RPMI7951 (cell line): ENCODE measurements around the gene FALEC. TPM values are rescaled to one million over a fixed set of nuclear protein-coding genes. Genes with fewer than 3 reads are reported as not detected.
"Not testable (repeated sequence)": the region's sequence is repeated elsewhere in the genome, so short reads cannot be mapped to it uniquely, and the experiment has no call there.

Experiments used
- DNase-seq: peaks from one replicate; pipeline ENCODE4 v3.0.0-alpha.2; 2012; ENCODE audit warnings: low read depth
- total RNA-seq: library from RNA; depleted of rRNA; stranded (reverse); fragments of >200 nt; shearing (Covaris generic); gene quantifications from 2 replicates; pipeline ENCODE4 v1.2.3, GENCODE V29; 2014; rRNA removed

FALEC gene
- total RNA-seq, 1 experiment from 2014 or later, result not detected

DNA sequence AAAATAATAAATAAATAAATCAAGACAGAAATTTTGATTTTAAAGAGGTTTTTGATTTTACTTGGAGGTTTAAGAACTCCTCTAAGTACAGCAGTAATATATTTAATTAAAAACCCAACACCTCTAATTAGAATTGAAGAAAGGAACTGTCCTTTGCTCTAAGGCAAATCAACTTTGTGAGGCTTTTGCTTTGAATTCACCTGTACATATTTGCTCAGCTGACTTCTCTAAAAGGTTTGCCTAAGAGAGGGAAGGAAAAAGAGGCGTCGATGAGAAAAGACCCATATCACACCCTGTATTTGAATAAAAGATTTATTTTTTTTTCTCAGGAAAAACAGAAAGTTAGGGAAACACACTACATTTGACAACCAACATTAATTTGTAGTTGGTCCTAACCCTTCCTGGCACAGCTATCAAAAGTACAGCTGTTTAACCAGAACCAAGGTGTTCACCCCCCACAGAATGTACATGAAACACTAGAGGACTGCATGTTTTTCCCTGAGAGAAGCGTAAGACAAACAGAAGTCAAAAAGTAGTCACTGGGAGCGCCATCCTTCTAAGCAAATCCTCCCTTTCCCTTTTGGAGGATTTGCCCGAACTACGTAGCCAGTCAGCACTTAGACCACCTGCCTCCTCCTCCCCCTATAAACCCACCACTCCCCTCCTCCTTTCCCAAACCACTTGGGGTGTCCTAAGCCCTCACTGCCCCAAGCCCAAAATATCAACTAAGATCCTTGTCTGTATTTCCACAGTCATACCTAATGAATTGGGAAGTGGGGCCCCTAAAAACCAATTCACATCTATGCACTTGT lies 58.9 kb downstream of the FALEC start:
- no peak for DNase-seq

DNA sequence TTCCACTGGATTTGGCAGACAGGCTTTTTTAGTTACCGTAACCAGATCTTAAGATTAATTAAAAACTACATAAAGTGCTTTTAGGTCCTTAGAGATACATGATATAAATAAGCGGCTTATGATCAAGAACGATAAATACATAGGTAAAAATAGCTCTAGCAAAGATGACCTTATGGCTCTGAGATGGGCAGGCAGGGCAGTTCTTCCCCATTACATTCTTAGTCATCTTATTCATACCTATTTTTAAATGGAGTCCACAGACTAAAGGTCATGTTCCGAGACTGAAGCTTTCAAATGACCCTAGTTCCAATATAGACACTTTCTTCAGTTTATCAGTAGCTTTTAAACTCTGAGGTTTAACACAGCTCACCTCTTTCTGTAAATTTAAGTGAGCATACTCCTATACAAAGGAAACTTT lies 59.5 kb downstream of the FALEC start:
- DNase-seq, result no peak

- DNase-seq, result no peak
These were observed 60.2 kb downstream of the FALEC start for GRCh38 chr1:150575518-150576366.

- no peak for DNase-seq
These were observed 60.8 kb downstream of the FALEC start for GRCh38 chr1:150576367-150576711.

DNA sequence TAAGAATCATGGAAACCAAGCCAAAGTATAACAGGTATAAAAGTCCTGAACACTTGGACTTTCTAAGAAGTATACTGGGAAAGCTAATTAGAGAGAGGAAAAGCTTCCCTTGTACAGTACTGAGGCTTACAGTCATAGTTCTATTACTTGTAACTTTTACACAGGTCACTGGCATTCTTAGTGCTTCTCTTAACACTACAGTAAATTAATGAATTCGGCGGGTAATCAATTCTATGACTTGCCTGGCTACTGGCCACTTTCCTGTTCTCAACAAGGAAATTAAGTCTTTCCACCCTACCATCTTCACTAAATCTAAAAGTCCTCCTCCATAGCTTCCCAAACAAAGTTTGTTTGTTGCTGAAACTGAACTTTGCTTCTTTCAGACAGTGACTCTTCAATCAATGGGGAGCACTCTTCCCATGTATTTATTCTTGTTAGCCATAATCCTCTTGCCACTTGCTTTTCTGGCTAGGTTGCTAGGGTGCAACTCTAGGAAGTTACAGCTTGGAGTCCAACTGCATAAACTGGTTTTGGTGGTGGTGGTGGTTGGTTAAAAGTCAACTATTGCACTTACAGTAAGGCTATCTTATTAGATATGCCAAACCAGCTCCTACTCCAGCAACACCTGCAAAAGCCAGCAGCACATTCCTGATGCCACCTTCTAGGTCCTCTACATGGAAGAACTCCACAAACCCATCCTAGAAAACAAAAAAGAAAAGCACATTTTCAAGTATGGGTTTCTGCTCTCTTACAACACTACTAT lies 61.4 kb downstream of the FALEC start:
- peak; percentile 22 for DNase-seq

- peak; percentile 37 for DNase-seq
These were observed 62.2 kb downstream of the FALEC start for GRCh38 chr1:150577557-150578271.

DNA sequence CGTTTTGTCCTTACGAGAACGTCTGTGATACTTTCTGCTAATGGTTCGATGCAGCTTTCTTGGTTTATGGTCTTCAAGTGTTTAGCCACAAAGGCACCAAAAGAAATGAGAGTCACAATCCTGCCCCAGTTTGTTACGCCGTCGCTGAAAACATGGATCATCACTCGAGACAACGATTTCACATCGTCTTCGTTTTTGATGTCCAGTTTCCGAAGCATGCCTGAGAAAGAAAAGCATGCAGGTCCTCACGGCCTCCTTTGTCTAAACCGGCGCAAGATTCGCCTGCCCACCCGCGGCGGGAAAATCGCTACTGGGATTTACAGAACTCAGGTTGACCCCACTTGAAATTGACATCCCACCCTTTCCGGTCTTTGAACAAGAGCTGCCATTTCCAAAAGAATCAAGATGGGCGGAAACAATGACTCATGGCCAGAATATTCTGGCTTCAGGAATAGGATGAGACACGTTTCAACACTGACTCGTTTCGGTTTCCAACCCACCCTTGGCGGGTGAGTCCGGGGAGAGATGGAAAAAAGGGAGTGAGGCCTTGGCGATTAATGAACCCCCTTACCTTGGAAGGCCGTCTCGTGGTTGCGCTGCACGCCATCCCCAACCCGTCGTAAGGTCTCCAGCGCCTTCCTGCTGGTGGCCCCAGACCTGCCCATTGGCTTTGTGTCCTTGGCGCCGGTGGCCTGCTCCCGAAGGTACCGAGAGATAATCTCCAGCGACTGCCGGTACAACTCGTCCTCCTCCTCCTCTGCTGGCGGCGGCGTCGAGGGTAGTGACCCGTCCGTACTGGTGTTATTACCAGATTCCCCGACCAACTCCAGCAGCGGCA lies 62.9 kb downstream of the FALEC start:
- DNase-seq, result peak; percentile 91

DNA sequence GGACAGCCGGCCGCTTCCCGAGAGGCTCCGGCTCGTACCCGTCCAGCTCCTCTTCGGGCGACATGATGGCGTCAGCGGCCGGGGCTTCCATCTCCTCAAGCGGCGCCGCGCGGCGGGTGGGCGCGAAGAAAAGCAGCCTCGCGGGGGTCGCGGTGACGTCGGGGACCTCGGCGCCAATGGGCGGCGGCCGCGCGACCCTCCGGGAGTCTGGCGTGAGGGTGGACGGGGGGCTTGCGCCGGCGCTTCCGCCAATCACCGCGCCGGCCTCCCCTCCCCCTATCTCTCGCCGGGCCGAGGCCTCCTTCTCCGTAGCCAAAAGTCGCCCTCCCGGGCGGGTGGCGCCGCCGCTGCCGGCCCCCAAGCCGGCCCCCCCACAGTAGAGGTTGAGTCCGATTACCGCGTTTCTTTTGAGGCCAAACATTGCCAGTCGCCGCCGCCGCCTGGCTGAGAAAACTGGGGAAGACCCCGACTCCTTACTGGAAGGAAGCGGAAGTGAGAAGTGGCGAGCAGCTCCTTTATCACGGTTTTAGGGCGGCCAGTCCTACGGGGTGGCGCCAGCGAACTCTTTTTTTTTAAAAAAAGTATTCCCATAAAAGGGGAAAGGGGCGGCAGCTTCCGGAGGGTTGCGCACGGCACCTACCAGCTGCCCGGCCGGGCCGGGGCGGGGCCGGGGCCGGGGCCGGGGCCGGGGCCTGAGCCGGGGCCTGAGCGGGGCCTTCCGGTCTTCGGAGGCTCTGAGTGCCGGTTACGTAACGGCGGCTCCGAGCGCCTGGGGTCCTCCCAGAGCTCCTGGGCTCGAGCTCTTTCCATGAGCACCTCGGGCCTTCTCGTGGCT lies 63.8 kb downstream of the FALEC start, which contains the start of gene MCL1:
MCL1 (minus strand) TSS at position 501 of the 835 bp plus-strand sequence; CDS start at position 421, 80 bp downstream.
- peak; percentile 97 for DNase-seq

- DNase-seq, result no peak
These were observed 64.5 kb downstream of the FALEC start for GRCh38 chr1:150579945-150580642.

GRCh38 chr1:150580966-150581365 lies 65.4 kb downstream of the FALEC start:
- not testable (repeated sequence) for DNase-seq

DNA sequence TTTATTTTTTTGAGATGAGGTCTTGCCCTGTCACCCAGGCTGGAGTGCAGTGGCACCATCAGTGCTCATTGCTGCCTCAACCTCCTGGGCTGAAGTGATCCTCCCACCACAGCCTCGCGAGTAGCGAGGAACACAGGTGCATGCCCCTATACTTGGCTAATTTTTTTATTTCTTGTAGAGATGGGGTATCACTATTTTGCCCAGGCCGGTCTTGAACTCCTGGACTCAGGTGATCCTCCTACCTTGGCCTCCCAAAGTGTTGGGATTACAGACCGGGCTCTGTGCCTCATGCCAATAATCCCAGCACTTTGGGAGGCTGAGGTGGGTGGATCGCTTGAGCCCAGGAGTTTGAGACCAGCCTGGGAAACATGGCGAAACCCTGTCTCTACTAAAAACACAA lies 65.9 kb downstream of the FALEC start:
- DNase-seq, result not testable (repeated sequence)

DNA sequence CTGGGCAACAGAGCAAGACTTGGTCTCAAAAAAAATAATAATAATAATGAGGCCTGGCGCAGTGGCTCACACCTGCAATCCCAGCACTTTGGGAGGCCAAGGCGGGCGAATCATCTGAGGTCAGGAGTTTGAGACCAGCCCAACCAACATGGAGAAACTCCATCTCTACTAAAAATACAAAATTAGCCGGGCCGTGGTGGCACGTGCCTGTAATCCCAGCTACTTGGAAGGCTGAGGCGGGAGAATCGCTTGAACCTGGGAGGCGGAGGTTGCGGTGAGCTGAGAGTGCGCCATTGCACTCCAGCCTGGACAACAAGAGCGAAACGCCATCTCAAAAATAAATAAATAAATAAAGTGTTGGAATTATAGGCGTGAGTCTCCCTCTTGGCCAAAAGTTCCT lies 66.4 kb downstream of the FALEC start:
- DNase-seq, result not testable (repeated sequence)

- DNase-seq, result no peak
These were observed 66.8 kb downstream of the FALEC start for GRCh38 chr1:150582371-150582770.

Other genes with a start within 250 kb of the FALEC start
- 92.8 and 107 TPM in 2 replicates for gene APH1A, start 246.7 kb upstream of the FALEC start, total RNA-seq
- 1.9 and 4.8 TPM in 2 replicates for gene C1orf54, start 243.0 kb upstream of the FALEC start, total RNA-seq
- gene CIART, start 233.2 kb upstream of the FALEC start, total RNA-seq, result 11.8 and 12.0 TPM in 2 replicates
- gene MRPS21, start 221.9 kb upstream of the FALEC start, total RNA-seq, result 55.9 and 62.8 TPM in 2 replicates
- 37.9 and 40.5 TPM in 2 replicates for gene PRPF3, start 194.2 kb upstream of the FALEC start, total RNA-seq
- gene RPRD2, start 151.6 kb upstream of the FALEC start, total RNA-seq, result 7.7 and 10.3 TPM in 2 replicates
- gene TARS2, start 28.3 kb upstream of the FALEC start, total RNA-seq, result 16.2 and 32.4 TPM in 2 replicates
- gene ECM1, start 7.6 kb upstream of the FALEC start, total RNA-seq, result 110 and 139 TPM in 2 replicates
- gene ADAMTSL4, start 33.7 kb downstream of the FALEC start, total RNA-seq, result 0.60 and 1.1 TPM in 2 replicates
- gene MCL1, start 63.9 kb downstream of the FALEC start, total RNA-seq, result 119 and 124 TPM in 2 replicates
- 75.2 and 85.5 TPM in 2 replicates for gene ENSA, start 113.9 kb downstream of the FALEC start, total RNA-seq
- 9.3 and 9.4 TPM in 2 replicates for gene GOLPH3L, start 181.4 kb downstream of the FALEC start, total RNA-seq
- gene HORMAD1, start 205.1 kb downstream of the FALEC start, total RNA-seq, result not detected in 2 replicates